ENCODE results near the gene WDR88.
"Not testable (repeated sequence)": the region's sequence is repeated elsewhere in the genome, so short reads cannot be mapped to it uniquely, and the experiment has no call there.

WDR88 gene

DNA sequence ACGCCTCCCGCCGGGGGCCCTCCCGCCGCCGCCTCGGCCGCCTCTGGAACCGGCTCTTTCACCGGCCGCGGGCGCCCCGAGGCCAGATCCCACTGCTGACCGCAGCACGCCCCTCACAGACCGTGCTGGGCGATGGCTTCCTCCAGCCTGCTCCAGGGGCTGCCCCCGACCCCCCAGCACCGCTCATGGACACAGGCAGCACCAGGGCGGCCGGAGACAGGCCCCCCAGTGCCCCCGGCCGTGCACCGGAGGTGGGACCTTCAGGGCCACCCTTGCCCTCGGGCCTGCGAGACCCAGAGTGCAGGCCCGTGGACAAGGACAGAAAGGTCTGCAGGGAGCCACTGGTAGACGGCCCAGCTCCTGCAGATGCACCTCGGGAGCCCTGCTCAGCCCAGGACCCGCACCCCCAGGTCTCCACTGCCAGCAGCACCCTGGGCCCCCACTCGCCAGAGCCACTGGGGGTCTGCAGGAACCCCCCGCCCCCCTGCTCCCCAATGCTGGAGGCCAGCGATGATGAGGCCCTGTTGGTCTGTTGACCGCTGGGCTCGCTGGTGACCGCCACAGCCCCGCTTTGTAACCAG, 75.2 kb downstream of the WDR88 start:
- no peak for DNase-seq (ENCODE audit: extremely low spot score)
- TF ChIP-seq SP1 (IDR thresholded peaks at IDR 0.05) (no peak), FOXM1 (IDR thresholded peaks at IDR 0.05; ENCODE audit: borderline replicate concordance) (no peak), TARDBP (IDR thresholded peaks at IDR 0.05) (no peak), BHLHE40 (IDR thresholded peaks at IDR 0.05; ENCODE audit: borderline replicate concordance) (no peak), L3MBTL2 (conservative IDR thresholded peaks at IDR 0.05) (no peak), ARNT (IDR thresholded peaks at IDR 0.05) (no peak), CTBP1 (IDR thresholded peaks at IDR 0.05; ENCODE audit: borderline replicate concordance) (no peak), LEF1 (IDR thresholded peaks at IDR 0.05; ENCODE audit: borderline replicate concordance) (no peak), FOXK2 (IDR thresholded peaks at IDR 0.05) (no peak), HDGF (IDR thresholded peaks at IDR 0.05; ENCODE audit: borderline replicate concordance) (no peak), FOXA1 (IDR thresholded peaks at IDR 0.05) (no peak), ELF4 (IDR thresholded peaks at IDR 0.05) (no peak)
- CTCF ChIA-PET = no interaction called here
- POLR2A ChIA-PET = no interaction called here

DNA sequence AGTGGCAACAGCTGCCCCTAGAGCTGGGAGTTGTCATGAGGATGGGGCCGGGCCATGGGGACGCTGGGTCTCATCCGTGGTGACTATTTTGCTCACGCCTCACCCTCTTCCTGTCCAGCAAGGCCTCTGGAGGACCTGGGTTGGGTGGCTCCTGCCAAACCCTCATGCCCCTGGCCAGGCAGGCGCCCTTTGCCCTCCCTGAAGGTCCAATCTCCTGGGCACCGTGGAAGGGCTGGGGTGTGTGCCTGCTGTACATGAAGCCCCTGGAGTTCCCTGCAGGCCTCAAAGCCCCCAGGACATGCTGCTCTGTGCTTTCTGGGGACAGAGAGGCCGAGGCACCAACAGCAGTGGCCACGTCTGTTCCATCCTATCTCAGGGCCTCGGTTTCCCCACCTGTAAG, 76.0 kb downstream of the WDR88 start:
- ChIA-PET CTCF (no interaction called here), POLR2A (interaction anchor here (0.8 to 1.7 kb wide), 2 partner anchors 11 to 13 kb away, joined by 3 to 4 read pairs; no protein-coding TSS in a partner anchor)
- TF ChIP-seq TARDBP (IDR thresholded peaks at IDR 0.05) = no peak
- no peak for TF ChIP-seq FOXA1 (IDR thresholded peaks at IDR 0.05)
- TF ChIP-seq HDGF (IDR thresholded peaks at IDR 0.05; ENCODE audit: borderline replicate concordance) = no peak
- no peak for TF ChIP-seq CTBP1 (IDR thresholded peaks at IDR 0.05; ENCODE audit: borderline replicate concordance)
- DNase-seq (ENCODE audit: extremely low spot score) = no peak

DNA sequence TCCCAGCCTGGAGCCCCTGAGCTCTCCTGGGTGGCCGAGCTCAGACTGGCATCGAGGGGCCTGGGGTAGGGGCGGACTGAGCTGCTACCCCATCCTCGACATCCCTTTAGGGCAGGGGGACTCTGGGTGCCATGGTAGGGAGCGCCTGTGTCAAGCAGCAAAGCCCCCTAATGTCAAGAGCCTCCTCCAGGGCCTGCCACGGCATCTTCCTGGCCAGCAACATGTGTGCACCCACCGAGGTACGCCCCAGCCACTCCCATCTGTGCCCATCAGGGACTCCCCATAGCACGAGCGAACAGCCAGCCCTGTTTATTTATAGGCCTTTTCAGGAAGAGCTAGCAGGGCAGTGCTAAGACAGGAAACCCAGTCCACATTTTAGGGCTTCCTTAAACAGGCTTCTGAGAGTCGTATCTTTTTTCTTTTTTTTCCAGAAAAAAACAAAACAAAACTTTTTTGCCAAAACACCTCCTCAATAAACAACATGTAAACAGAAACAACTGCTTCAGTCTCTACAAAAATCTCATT, 76.5 kb downstream of the WDR88 start:
- ChIA-PET POLR2A (interaction anchor here (0.8 to 1.7 kb wide), 3 partner anchors 11 to 32 kb away, joined by 3 to 4 read pairs (median 3); no protein-coding TSS in a partner anchor), CTCF (no interaction called here)
- TF ChIP-seq TARDBP (IDR thresholded peaks at IDR 0.05) (no peak), FOXK2 (IDR thresholded peaks at IDR 0.05) (no peak), ZNF384 (IDR thresholded peaks at IDR 0.05) (no peak), L3MBTL2 (conservative IDR thresholded peaks at IDR 0.05) (no peak), FOXA1 (IDR thresholded peaks at IDR 0.05) (no peak), SUZ12 (IDR thresholded peaks at IDR 0.05) (no peak), SP1 (IDR thresholded peaks at IDR 0.05) (no peak), ARNT (IDR thresholded peaks at IDR 0.05) (no peak), ELF4 (IDR thresholded peaks at IDR 0.05) (no peak), NFRKB (IDR thresholded peaks at IDR 0.05) (no peak), LEF1 (IDR thresholded peaks at IDR 0.05; ENCODE audit: borderline replicate concordance) (no peak), BHLHE40 (IDR thresholded peaks at IDR 0.05; ENCODE audit: borderline replicate concordance) (no peak)
- TF ChIP-seq, protein P1, sequence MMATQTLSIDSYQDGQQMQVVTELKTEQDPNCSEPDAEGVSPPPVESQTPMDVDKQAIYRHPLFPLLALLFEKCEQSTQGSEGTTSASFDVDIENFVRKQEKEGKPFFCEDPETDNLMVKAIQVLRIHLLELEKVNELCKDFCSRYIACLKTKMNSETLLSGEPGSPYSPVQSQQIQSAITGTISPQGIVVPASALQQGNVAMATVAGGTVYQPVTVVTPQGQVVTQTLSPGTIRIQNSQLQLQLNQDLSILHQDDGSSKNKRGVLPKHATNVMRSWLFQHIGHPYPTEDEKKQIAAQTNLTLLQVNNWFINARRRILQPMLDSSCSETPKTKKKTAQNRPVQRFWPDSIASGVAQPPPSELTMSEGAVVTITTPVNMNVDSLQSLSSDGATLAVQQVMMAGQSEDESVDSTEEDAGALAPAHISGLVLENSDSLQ (IDR thresholded peaks at IDR 0.05) = no peak
- DNase-seq (ENCODE audit: extremely low spot score) = no peak

DNA sequence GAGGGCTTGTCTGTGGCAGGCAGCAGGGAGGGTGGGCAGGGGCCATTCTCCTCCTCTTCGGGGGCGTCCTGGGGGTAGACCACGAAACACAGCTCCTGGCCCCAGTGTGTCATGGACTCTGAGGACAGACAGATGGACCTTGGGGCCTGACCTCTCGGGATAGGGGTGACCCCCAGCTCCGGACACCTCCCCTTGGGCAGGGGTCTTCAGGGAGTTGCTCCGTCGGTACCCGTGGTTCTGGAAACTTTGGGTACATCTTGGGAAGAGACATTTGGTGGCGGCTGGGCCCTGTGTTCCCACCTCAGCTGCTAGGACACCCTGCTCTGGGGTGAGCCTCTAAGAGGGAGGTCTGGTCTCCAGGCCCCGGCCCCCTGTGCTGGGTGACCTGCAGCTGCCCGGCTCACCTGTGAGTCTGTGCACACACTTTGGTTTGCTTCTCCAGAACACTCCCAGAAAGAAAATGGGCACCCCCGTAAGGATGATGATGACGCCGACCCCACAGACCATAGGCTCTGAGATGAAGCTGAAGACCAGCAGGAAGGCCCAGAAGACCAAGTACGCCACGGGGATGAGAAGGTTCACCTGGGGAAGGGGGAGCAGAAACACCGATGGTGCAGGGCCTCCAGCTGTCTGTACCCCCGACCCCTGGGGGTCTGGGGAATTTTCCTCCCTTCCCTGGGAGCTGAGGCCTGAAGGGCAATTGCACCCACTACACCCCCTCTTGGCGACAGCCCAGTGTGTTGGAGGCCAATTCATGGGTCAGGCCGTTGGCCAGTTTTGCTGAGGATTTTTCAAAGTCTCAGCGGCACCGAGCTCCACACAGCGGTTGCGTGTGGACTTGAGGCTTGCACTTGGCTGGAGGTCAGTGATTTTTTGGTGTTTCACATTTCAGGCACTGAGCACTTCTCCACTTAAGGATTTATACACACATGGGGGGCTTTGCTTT, 77.3 kb downstream of the WDR88 start:
- ChIA-PET CTCF (no interaction called here), POLR2A (interaction anchor here (1.3 to 1.7 kb wide), 2 partner anchors 14 to 32 kb away, joined by 3 to 4 read pairs; no protein-coding TSS in a partner anchor)
- TF ChIP-seq FOXM1 (IDR thresholded peaks at IDR 0.05; ENCODE audit: borderline replicate concordance) (no peak), NFRKB (IDR thresholded peaks at IDR 0.05) (no peak), BHLHE40 (IDR thresholded peaks at IDR 0.05; ENCODE audit: borderline replicate concordance) (no peak), SP1 (IDR thresholded peaks at IDR 0.05) (no peak), LEF1 (IDR thresholded peaks at IDR 0.05; ENCODE audit: borderline replicate concordance) (no peak), CTBP1 (IDR thresholded peaks at IDR 0.05; ENCODE audit: borderline replicate concordance) (no peak), L3MBTL2 (conservative IDR thresholded peaks at IDR 0.05) (no peak), ELF4 (IDR thresholded peaks at IDR 0.05) (no peak), FOXA1 (IDR thresholded peaks at IDR 0.05) (no peak), ZNF384 (IDR thresholded peaks at IDR 0.05) (no peak), TARDBP (IDR thresholded peaks at IDR 0.05) (no peak), FOXK2 (IDR thresholded peaks at IDR 0.05) (no peak), HDGF (IDR thresholded peaks at IDR 0.05; ENCODE audit: borderline replicate concordance) (no peak), ARNT (IDR thresholded peaks at IDR 0.05) (no peak), SUZ12 (IDR thresholded peaks at IDR 0.05) (no peak)
- TF ChIP-seq, protein P1 (IDR thresholded peaks at IDR 0.05) = no peak
- no peak for DNase-seq (ENCODE audit: extremely low spot score)

DNA sequence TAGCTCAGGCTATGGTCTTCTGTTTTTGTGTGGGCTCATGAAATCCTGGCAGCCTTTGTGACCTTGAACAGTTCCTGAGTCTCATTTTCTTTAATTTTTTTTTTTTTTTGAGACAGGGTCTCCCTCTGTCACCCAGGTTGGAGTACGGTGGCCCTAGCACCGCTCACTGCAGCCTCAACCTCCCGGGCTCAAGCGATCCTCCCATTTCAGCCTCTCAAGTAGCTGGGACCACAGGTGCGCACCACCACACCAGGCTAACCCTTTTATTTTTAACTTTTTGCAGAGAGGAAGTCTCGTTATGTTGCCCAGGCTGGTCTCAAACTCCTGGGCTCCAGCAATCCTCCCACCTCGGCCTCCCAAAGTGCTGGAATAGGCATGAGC, 77.9 kb downstream of the WDR88 start:
- CTCF ChIA-PET; DNase-seq (ENCODE audit: extremely low spot score): not testable (repeated sequence)
- POLR2A ChIA-PET = interaction anchor here (1.7 kb wide), 1 partner anchor 15 kb away, joined by 4 read pairs; no protein-coding TSS in a partner anchor

DNA sequence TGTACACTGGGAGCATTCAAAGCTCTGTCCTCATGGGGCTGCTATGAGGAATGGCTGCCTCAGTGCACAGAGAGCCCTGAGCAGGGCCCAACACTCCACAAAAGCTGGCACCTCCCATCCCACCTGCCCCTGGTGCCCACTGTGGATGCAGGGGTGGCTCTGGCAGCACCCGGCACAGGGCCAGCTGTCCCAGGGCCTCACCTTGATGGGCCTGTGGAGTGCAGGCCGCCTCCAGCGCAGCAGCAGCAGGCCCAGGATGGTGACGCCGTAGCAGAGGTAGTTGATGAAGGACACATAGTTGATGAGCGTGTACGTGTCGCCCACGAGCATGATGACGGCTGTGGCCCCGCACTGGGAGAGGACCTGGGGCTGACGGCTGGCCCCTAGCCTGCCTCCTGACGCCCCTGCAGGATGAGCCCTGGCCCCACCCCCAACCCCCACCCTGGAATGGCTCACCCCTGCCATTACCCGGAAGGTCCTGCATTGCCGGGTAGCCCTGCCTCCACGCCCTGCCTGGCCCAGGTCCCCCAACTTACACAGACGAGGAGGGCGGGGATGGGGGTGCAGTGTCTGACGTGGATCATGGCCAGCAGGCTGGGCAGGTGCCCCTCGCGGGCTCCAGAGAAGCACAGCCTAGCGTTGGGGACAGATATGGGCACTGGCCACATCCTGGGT, 78.5 kb downstream of the WDR88 start:
- no peak for DNase-seq (ENCODE audit: extremely low spot score)
- TF ChIP-seq FOXM1 (IDR thresholded peaks at IDR 0.05; ENCODE audit: borderline replicate concordance) (no peak), SP1 (IDR thresholded peaks at IDR 0.05) (no peak), ARNT (IDR thresholded peaks at IDR 0.05) (no peak), BHLHE40 (IDR thresholded peaks at IDR 0.05; ENCODE audit: borderline replicate concordance) (no peak), ZNF384 (IDR thresholded peaks at IDR 0.05) (no peak), ELF4 (IDR thresholded peaks at IDR 0.05) (no peak), CTBP1 (IDR thresholded peaks at IDR 0.05; ENCODE audit: borderline replicate concordance) (no peak), SUZ12 (IDR thresholded peaks at IDR 0.05) (no peak), FOXA1 (IDR thresholded peaks at IDR 0.05) (no peak), TARDBP (IDR thresholded peaks at IDR 0.05) (no peak), HDGF (IDR thresholded peaks at IDR 0.05; ENCODE audit: borderline replicate concordance) (no peak), LEF1 (IDR thresholded peaks at IDR 0.05; ENCODE audit: borderline replicate concordance) (no peak), NFRKB (IDR thresholded peaks at IDR 0.05) (no peak)
- TF ChIP-seq, protein P1 (IDR thresholded peaks at IDR 0.05) = no peak
- CTCF ChIA-PET = no interaction called here
- POLR2A ChIA-PET = interaction anchor here (0.8 kb wide), 1 partner anchor 17 kb away, joined by 3 read pairs; no protein-coding TSS in a partner anchor

Measured in HEK293T (cell line).